Measurements from ENCODE around the gene NUP210L. TPM values are rescaled to one million over a fixed set of nuclear protein-coding genes. Genes with fewer than 3 reads are reported as not detected.

The NUP210L gene
- total and polyA plus RNA-seq, 5 donors: 0.09 to 0.88 (median 0.18) TPM; not detected in 1

Small RNAs within 50 kb of the gene (microRNA-seq; reads per million reads assigned to microRNA genes)
- 50.9 to 111 reads per million in 2 donors for gene MIR190B
- gene MIR5698: 0 to 0.42 reads per million in 2 donors
- gene MIR6737: 0.42 to 0.54 reads per million in 2 donors

Other genes with a start within 250 kb of the NUP210L start
- 10 to 100 TPM; 35.8 to 50.1 (median 42.6) TPM for gene GATAD2B, start 232.1 kb downstream of the NUP210L start, total RNA-seq
- 7.2 TPM for gene GATAD2B, start 232.1 kb downstream of the NUP210L start, polyA plus RNA-seq
- gene DENND4B, start 208.4 kb downstream of the NUP210L start, total RNA-seq: 10 to 100 TPM; 40.6 to 48.7 (median 41.7) TPM
- gene DENND4B, start 208.4 kb downstream of the NUP210L start, polyA plus RNA-seq: 32.0 TPM
- gene CRTC2, start 196.5 kb downstream of the NUP210L start, total RNA-seq: 10 to 100 TPM; 23.4 to 32.8 (median 26.2) TPM
- gene CRTC2, start 196.5 kb downstream of the NUP210L start, polyA plus RNA-seq: 26.9 TPM
- 10 to 100 TPM; 61.2 to 71.4 (median 65.1) TPM for gene SLC39A1, start 191.5 kb downstream of the NUP210L start, total RNA-seq
- gene SLC39A1, start 191.5 kb downstream of the NUP210L start, polyA plus RNA-seq: 61.3 TPM
- 1 to 10 TPM; 4.3 to 6.0 (median 4.8) TPM for gene CREB3L4, start 187.2 kb downstream of the NUP210L start, total RNA-seq
- gene CREB3L4, start 187.2 kb downstream of the NUP210L start, polyA plus RNA-seq: 6.0 TPM
- gene JTB, start 177.4 kb downstream of the NUP210L start, total RNA-seq: 100 to 1,000 TPM in 2 of 4 donors, 10 to 100 TPM in 2; 92.1 to 108 (median 102) TPM
- gene JTB, start 177.4 kb downstream of the NUP210L start, polyA plus RNA-seq: 143 TPM
- gene RAB13, start 168.7 kb downstream of the NUP210L start, total RNA-seq: 10 to 100 TPM; 62.2 to 78.2 (median 69.5) TPM
- 103 TPM for gene RAB13, start 168.7 kb downstream of the NUP210L start, polyA plus RNA-seq
- 1,000 to 10,000 TPM; 1,034 to 1,449 (median 1,261) TPM for gene RPS27, start 164.3 kb downstream of the NUP210L start, total RNA-seq
- 5,589 TPM for gene RPS27, start 164.3 kb downstream of the NUP210L start, polyA plus RNA-seq
- gene TPM3, start 37.0 kb upstream of the NUP210L start, total RNA-seq: 100 to 1,000 TPM; 202 to 594 (median 262) TPM
- gene TPM3, start 37.0 kb upstream of the NUP210L start, polyA plus RNA-seq: 391 TPM
- not detected for gene CFAP141, start 51.3 kb upstream of the NUP210L start, total RNA-seq
- not detected for gene CFAP141, start 51.3 kb upstream of the NUP210L start, polyA plus RNA-seq
- gene UBAP2L, start 65.9 kb upstream of the NUP210L start, total RNA-seq: 100 to 1,000 TPM; 103 to 112 (median 107) TPM
- gene UBAP2L, start 65.9 kb upstream of the NUP210L start, polyA plus RNA-seq: 67.6 TPM
- gene HAX1, start 117.6 kb upstream of the NUP210L start, total RNA-seq: 100 to 1,000 TPM; 116 to 152 (median 133) TPM
- 203 TPM for gene HAX1, start 117.6 kb upstream of the NUP210L start, polyA plus RNA-seq
- gene AQP10, start 166.0 kb upstream of the NUP210L start, total RNA-seq: under 1 TPM in 3 of 4 donors, not detected in 1; 0.12 to 0.37 (median 0.19) TPM
- gene AQP10, start 166.0 kb upstream of the NUP210L start, polyA plus RNA-seq: 0.23 TPM
- 10 to 100 TPM; 25.1 to 33.1 (median 27.3) TPM for gene ATP8B2, start 170.5 kb upstream of the NUP210L start, total RNA-seq
- 15.9 TPM for gene ATP8B2, start 170.5 kb upstream of the NUP210L start, polyA plus RNA-seq